ENCODE results near the gene SLC25A27.

Gene SLC25A27

DNA sequence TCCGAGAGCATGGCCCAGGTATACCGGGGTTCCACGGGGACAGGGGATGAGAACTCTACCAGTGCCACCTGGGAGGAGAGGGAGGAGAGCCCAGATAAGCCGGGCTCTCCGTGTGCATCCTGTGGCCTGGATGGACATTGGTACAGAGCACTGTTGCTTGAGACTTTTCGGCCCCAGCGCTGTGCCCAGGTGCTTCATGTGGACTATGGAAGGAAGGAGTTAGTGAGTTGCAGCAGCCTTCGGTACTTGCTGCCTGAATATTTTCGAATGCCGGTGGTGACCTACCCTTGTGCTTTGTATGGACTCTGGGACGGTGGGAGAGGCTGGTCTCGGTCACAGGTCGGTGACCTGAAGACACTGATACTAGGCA is 36.2 kb downstream of the SLC25A27 start:
- no peak overlapping the region for H3K4me2 ChIP-seq (ENCODE audit: low read depth, low read length)
- no peak for DNase-seq
- no peaks in the 10 kb centered on the region for H4K20me1 ChIP-seq (ENCODE audit: insufficient read depth, low read length)
- TF ChIP-seq EZH2phosphoT487 (IDR thresholded peaks at IDR 0.05; ENCODE audit: low read length) (no peak), EZH2 (optimal IDR thresholded peaks at IDR 0.05; ENCODE audit: low read depth, low read length) (no peak)
- TF ChIP-seq, protein P1, sequence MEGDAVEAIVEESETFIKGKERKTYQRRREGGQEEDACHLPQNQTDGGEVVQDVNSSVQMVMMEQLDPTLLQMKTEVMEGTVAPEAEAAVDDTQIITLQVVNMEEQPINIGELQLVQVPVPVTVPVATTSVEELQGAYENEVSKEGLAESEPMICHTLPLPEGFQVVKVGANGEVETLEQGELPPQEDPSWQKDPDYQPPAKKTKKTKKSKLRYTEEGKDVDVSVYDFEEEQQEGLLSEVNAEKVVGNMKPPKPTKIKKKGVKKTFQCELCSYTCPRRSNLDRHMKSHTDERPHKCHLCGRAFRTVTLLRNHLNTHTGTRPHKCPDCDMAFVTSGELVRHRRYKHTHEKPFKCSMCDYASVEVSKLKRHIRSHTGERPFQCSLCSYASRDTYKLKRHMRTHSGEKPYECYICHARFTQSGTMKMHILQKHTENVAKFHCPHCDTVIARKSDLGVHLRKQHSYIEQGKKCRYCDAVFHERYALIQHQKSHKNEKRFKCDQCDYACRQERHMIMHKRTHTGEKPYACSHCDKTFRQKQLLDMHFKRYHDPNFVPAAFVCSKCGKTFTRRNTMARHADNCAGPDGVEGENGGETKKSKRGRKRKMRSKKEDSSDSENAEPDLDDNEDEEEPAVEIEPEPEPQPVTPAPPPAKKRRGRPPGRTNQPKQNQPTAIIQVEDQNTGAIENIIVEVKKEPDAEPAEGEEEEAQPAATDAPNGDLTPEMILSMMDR (IDR thresholded peaks at IDR 0.05; ENCODE audit: low read length), result no peak
- H3F3A ChIP-seq (ENCODE audit: insufficient read depth, low read length), result no peaks in the 10 kb centered on the region
- no peaks in the 10 kb centered on the region for H3K27me3 ChIP-seq (replicated peaks; ENCODE audit: insufficient read depth, low read length)
- H3K9me3 ChIP-seq (replicated peaks; ENCODE audit: insufficient read depth, low read length), result no peaks in the 10 kb centered on the region
- no peaks in the 10 kb centered on the region for H3K4me1 ChIP-seq (ENCODE audit: low read length)
- H3K4me3 ChIP-seq (ENCODE audit: low read length), result no peak overlapping the region
- no peak overlapping the region for H3K27ac ChIP-seq (ENCODE audit: low read length)
- H3K9ac ChIP-seq (ENCODE audit: low read length), result no peak overlapping the region
- no peak overlapping the region for H2AFZ ChIP-seq (ENCODE audit: low read length)
- no peaks in the 10 kb centered on the region for H3K79me2 ChIP-seq (ENCODE audit: low read length)
- H3K9me2 ChIP-seq (replicated peaks; ENCODE audit: insufficient read depth, low read length), result no peaks in the 10 kb centered on the region
- no peaks in the 10 kb centered on the region for H3K36me3 ChIP-seq (replicated peaks; ENCODE audit: insufficient read depth, low read length)

DNA sequence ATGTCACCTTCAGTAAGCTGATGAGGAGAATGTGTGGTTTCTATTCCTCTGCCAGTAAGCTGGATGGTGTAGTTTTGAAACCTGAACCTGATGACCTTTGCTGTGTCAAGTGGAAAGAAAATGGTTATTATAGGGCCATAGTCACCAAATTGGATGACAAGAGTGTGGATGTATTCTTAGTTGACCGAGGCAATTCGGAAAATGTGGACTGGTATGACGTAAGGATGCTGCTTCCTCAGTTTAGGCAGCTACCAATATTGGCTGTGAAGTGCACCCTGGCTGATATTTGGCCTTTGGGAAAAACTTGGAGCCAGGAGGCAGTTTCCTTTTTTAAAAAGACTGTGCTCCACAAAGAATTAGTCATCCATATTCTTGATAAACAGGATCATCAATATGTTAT is 36.9 kb downstream of the SLC25A27 start:
- TF ChIP-seq EZH2 (optimal IDR thresholded peaks at IDR 0.05; ENCODE audit: low read depth, low read length) (no peak), EZH2phosphoT487 (IDR thresholded peaks at IDR 0.05; ENCODE audit: low read length) (no peak)
- TF ChIP-seq, protein P1 (IDR thresholded peaks at IDR 0.05; ENCODE audit: low read length), result no peak
- no peaks in the 10 kb centered on the region for H3K4me1 ChIP-seq (ENCODE audit: low read length)

DNA sequence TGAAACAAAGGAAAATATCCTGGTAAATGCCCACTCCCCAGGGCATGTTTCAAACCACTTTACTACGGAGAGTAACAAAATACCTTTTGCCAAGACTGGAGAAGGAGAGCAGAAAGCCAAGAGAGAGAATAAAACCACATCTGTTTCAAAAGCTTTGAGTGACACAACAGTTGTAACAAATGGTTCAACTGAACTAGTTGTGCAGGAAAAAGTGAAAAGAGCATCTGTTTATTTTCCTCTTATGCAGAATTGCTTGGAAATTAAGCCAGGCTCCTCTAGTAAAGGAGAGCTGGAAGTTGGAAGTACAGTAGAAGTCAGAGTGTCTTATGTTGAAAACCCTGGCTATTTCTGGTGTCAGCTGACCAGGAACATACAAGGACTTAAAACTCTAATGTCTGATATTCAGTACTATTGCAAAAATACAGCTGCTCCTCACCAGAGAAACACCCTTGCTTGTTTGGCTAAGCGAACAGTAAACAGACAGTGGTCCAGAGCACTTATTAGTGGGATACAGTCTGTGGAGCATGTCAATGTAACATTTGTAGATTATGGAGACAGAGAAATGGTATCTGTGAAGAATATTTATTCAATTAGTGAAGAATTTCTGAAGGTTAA is 37.5 kb downstream of the SLC25A27 start:
- H3K4me2 ChIP-seq (ENCODE audit: low read depth, low read length), result no peak overlapping the region
- no peak for DNase-seq
- no peaks in the 10 kb centered on the region for H3K27me3 ChIP-seq (replicated peaks; ENCODE audit: insufficient read depth, low read length)
- H4K20me1 ChIP-seq (ENCODE audit: insufficient read depth, low read length), result no peaks in the 10 kb centered on the region
- no peak overlapping the region for H2AFZ ChIP-seq (ENCODE audit: low read length)
- H3K4me1 ChIP-seq (ENCODE audit: low read length), result no peaks in the 10 kb centered on the region
- no peak overlapping the region for H3K9ac ChIP-seq (ENCODE audit: low read length)
- H3K9me3 ChIP-seq (replicated peaks; ENCODE audit: insufficient read depth, low read length), result no peaks in the 10 kb centered on the region
- no peaks in the 10 kb centered on the region for H3K79me2 ChIP-seq (ENCODE audit: low read length)
- H3K4me3 ChIP-seq (ENCODE audit: low read length), result no peak overlapping the region
- H3K9me2 ChIP-seq (replicated peaks; ENCODE audit: insufficient read depth, low read length), result no peaks in the 10 kb centered on the region
- no peaks in the 10 kb centered on the region for H3F3A ChIP-seq (ENCODE audit: insufficient read depth, low read length)
- no peak overlapping the region for H3K27ac ChIP-seq (ENCODE audit: low read length)
- no peaks in the 10 kb centered on the region for H3K36me3 ChIP-seq (replicated peaks; ENCODE audit: insufficient read depth, low read length)
- TF ChIP-seq EZH2 (optimal IDR thresholded peaks at IDR 0.05; ENCODE audit: low read depth, low read length) (no peak), EZH2phosphoT487 (IDR thresholded peaks at IDR 0.05; ENCODE audit: low read length) (no peak)
- TF ChIP-seq, protein P1 (IDR thresholded peaks at IDR 0.05; ENCODE audit: low read length), result no peak

More for the DNA sequence above, 36.9 kb downstream of the SLC25A27 start:
- no peaks in the 10 kb centered on the region for H3F3A ChIP-seq (ENCODE audit: insufficient read depth, low read length)
- no peak overlapping the region for H3K4me3 ChIP-seq (ENCODE audit: low read length)
- no peaks in the 10 kb centered on the region for H3K9me2 ChIP-seq (replicated peaks; ENCODE audit: insufficient read depth, low read length)
- no peaks in the 10 kb centered on the region for H3K36me3 ChIP-seq (replicated peaks; ENCODE audit: insufficient read depth, low read length)
- no peak overlapping the region for H3K9ac ChIP-seq (ENCODE audit: low read length)
- no peak overlapping the region for H3K4me2 ChIP-seq (ENCODE audit: low read depth, low read length)
- no peak for DNase-seq
- no peak overlapping the region for H2AFZ ChIP-seq (ENCODE audit: low read length)
- no peak overlapping the region for H3K27ac ChIP-seq (ENCODE audit: low read length)
- H3K79me2 ChIP-seq (ENCODE audit: low read length), result no peaks in the 10 kb centered on the region
- H3K9me3 ChIP-seq (replicated peaks; ENCODE audit: insufficient read depth, low read length), result no peaks in the 10 kb centered on the region
- H3K27me3 ChIP-seq (replicated peaks; ENCODE audit: insufficient read depth, low read length), result no peaks in the 10 kb centered on the region
- H4K20me1 ChIP-seq (ENCODE audit: insufficient read depth, low read length), result no peaks in the 10 kb centered on the region

Measured in MM.1S (cell line).